ENCODE data around the gene APPL2.

Gene APPL2

GRCh38 chr12:105222284-105222655, 13.7 kb downstream of the APPL2 start:
- no peak for DNase-seq

GRCh38 chr12:105221583-105222283, 14.2 kb downstream of the APPL2 start:
- DNase-seq = no peak

DNA sequence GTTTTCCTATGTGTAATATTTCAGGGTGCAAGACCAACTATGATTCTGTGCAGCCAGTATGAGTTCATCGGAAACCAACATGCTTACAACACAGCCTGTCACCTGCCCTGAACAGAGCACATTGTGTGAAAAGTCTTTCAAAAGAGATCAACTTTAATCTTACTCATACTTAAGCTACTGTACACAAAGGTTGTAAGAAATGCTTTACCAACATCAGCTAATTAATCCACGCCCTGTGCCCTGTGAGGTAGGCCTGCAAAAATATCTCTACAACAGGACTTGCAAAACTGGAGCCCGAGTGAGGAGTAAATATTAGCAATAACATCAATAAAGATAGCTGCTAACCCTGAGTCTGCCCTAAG, 15.1 kb downstream of the APPL2 start:
- no peak for DNase-seq

- DNase-seq = no peak
Measured at GRCh38 chr12:105220150-105220928, 15.6 kb downstream of the APPL2 start.

DNA sequence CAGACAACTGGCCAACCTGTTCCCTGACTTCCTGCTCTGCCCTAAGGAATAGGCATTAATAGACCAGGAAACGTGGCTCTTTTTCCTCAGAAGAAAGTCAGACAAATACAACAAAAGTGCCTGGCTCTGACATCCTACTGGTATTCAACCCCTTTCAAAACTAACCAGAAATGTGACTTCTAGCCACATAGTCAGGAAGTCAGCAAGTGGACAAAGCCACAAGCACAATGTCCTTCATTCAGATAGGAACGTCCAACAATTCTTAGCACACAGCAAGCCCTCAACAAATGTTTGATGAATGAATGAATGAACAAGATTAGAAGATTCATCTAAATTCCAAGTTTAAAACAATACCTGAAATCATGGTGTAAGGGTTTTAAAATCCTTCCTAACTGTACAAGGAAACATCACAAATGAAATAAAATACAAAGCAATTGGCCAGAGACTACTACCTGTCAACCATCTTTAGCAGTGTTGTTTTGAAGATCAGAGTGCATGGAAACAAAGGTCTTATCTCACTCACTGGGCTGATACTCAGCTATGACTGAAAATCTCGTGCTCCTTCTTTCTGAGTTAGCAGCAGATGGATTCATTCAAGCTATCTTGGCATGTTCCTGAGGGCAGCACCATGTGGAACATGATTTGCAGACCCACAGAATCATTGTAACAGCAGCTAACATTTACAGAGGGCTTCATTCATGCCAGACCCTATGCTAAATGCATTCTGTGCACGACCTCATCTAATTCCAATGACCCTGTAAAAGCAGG, 16.5 kb downstream of the APPL2 start:
- no peak for DNase-seq

GRCh38 chr12:105218434-105218833, 17.5 kb downstream of the APPL2 start:
- no peak for DNase-seq

DNA sequence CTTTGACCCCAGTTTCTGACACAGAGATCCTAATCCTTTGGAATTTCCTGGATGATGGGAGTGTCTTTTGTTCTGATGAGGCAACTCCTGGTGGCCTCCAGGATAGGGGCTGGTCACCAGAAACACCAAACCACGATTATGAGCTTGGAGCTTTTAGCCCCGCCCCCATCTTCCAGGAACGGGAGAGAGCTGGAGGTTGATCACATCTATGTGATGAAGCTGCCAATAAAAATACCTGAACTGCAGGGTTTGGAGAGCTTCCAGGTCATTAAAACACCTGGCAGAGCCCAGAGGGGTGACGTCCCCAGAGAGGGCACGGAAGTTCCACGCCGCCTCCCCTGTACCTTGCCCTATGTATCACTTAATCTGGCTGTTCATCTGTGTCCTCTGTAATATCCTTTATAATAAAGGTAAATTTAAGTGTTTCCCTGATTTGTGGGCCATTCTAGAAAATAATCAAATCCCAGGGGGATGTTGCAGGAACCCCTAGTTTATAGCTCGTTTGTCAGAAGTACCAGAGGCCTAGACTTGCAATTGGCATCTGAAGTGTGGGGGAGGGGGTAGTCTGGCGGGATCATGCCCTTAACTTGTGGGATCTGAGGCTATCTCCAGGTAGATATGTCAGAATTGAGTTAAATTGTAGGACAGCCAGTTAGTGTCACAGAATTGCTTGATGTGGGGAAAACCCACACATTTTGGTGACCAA, 21.2 kb downstream of the APPL2 start:
- DNase-seq = no peak

DNA sequence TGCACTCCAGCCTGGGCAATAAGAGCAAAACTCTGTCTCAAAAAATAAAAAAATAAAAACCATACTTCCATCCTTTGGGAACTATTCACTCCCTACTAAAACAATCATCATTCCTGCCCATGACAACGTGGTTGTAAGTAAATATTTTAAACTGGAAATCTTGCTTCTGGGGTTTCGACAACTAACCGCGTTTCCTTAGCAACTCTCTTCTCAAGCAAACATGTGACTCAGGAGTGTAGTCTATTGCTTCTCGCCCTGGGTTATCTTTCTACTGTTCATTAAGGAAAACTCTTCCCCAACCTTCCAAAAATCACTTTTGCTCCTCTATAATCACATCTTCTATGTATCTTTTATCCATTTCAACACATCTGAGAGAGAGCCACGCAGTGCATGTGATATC, 21.8 kb downstream of the APPL2 start:
- DNase-seq = no peak

DNA sequence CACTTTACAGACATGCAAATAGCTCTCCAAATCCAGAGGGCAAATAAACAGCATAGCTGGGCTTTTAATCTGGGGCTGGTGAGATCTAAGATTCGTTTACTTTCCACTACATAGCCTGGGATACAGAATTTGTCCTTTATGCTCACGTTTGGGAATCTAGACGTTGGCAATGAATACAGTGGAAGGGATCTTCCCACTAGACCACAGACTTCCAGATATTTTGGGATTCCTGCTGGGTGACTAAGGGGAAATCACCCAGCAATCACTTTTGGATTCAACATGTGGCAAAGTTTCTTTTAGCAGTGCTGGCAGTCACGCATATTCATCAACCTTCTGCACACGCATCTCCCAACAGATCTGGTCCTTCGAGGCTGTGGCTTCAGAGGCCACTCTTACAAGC, 23.5 kb downstream of the APPL2 start:
- DNase-seq = no peak

- DNase-seq = no peak
Measured at GRCh38 chr12:105209091-105209490, 26.9 kb downstream of the APPL2 start.

GRCh38 chr12:105206686-105207374, 29.1 kb downstream of the APPL2 start:
- DNase-seq = no peak

GRCh38 chr12:105205322-105206048, 30.5 kb downstream of the APPL2 start:
- no peak for DNase-seq

GRCh38 chr12:105204916-105205315, 31.1 kb downstream of the APPL2 start:
- peak in 1 of 2 experiments; percentile 3 for DNase-seq

- no peak for DNase-seq
Measured at GRCh38 chr12:105204127-105204526, 31.8 kb downstream of the APPL2 start.

- DNase-seq = no peak
Measured at GRCh38 chr12:105202202-105202601, 33.8 kb downstream of the APPL2 start.

GRCh38 chr12:105201299-105201698, 34.7 kb downstream of the APPL2 start:
- no peak for DNase-seq

- no peak for DNase-seq
Measured at GRCh38 chr12:105200385-105200784, 35.6 kb downstream of the APPL2 start.

GRCh38 chr12:105198961-105199360, 37.0 kb downstream of the APPL2 start:
- no peak for DNase-seq

DNA sequence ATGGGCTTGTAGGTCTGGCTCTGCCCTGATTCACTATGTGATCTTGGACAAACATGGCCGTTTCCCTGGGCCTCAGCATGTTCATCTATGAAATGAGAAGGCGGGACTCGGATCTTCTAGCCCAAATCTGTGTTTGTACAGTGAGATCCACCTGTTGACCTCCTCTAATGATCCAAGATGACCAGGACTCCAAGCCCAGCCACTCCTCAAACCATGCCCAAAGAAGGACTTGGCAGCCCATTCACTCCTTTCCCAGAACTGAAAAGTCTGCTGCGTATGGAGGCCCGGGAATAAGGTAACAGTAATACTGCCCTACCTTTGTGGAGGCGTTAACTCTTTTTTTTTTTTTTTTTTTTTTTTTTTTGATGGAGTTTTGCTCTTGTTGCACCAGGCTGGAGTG, 39.9 kb downstream of the APPL2 start:
- no peak for DNase-seq

- DNase-seq = no peak
Measured at GRCh38 chr12:105194947-105195346, 41.0 kb downstream of the APPL2 start.

DNA sequence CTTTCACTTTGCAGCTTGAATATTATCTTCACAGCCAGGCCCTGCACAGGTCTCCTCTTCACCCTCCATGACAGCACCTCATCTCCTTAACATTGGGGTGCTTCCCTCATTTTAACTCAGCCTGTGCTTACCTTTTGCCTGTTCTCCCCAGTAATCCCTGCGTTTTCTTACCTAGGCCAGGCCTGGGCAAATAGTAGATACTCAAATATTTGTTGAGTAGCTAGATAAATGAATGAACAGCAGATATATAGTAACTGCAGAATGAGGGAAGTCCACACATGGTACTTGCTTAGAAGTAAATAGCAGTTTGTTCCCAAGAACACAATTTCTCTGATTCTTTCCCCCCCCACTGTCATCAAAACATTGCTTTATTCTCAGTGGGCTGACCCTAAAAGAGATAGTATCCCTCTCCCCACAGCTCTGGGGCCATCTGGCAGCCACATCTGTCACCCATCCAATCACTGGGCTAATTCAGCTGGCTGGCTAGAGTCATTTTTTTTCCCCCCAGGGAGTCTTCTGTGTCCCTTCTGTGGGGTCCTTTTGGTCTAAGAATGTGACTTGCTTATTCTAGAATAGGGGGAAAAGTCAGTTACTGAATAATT, 43.2 kb downstream of the APPL2 start:
- no peak for DNase-seq

Data from activated CD4-positive, alpha-beta T cell treated with anti-CD3 and anti-CD28 coated beads, Interleukin-2, amount 50 U/mL, for 4 hours (primary cell).